ENCODE measurements around the gene RYR1.
"Not testable (repeated sequence)": the region's sequence is repeated elsewhere in the genome, so short reads cannot be mapped to it uniquely, and the experiment has no call there.

Gene RYR1

GRCh38 chr19:38400361-38400760 lies 33.1 kb upstream of the RYR1 start:
- DNase-seq, result no peak

GRCh38 chr19:38401148-38401547 lies 32.3 kb upstream of the RYR1 start:
- DNase-seq, result no peak

- DNase-seq, result no peak
Observed at GRCh38 chr19:38402623-38402966, 30.9 kb upstream of the RYR1 start.

GRCh38 chr19:38402967-38403674 lies 30.4 kb upstream of the RYR1 start, which contains the start of gene FAM98C:
FAM98C (plus strand) TSS chr19:38403093; CDS start chr19:38403154, 61 bp downstream.
- peak; percentile 96 for DNase-seq

GRCh38 chr19:38404858-38405257 lies 28.6 kb upstream of the RYR1 start:
- DNase-seq, result no peak

- DNase-seq, result no peak
Observed at GRCh38 chr19:38405276-38405675, 28.2 kb upstream of the RYR1 start.

GRCh38 chr19:38409631-38410133 lies 23.8 kb upstream of the RYR1 start:
- peak; percentile 75 for DNase-seq

GRCh38 chr19:38410407-38410806 lies 23.1 kb upstream of the RYR1 start:
- not testable (repeated sequence) for DNase-seq

GRCh38 chr19:38411041-38411712 lies 22.3 kb upstream of the RYR1 start:
- no peak for DNase-seq

GRCh38 chr19:38411898-38412297 lies 21.6 kb upstream of the RYR1 start:
- DNase-seq, result not testable (repeated sequence)

- DNase-seq, result no peak
Observed at GRCh38 chr19:38412491-38412890, 21.0 kb upstream of the RYR1 start.

- no peak for DNase-seq
Observed at GRCh38 chr19:38412961-38413360, 20.5 kb upstream of the RYR1 start.

GRCh38 chr19:38413416-38413815 lies 20.1 kb upstream of the RYR1 start:
- no peak for DNase-seq

GRCh38 chr19:38417146-38417543 lies 16.3 kb upstream of the RYR1 start:
- DNase-seq, result no peak

GRCh38 chr19:38417544-38418506 lies 15.7 kb upstream of the RYR1 start:
- peak; percentile 49 for DNase-seq

GRCh38 chr19:38420935-38421334 lies 12.6 kb upstream of the RYR1 start:
- DNase-seq, result no peak

- no peak for DNase-seq
Observed at GRCh38 chr19:38421856-38422255, 11.6 kb upstream of the RYR1 start.

- no peak for DNase-seq
Observed at GRCh38 chr19:38422438-38422837, 11.1 kb upstream of the RYR1 start.

GRCh38 chr19:38424272-38424671 lies 9.2 kb upstream of the RYR1 start:
- DNase-seq, result no peak

GRCh38 chr19:38425222-38425809 lies 8.2 kb upstream of the RYR1 start:
- no peak for DNase-seq

- DNase-seq, result no peak
Observed at GRCh38 chr19:38425810-38426466, 7.6 kb upstream of the RYR1 start, which contains the start of gene RASGRP4. RASGRP4 (minus strand) TSS chr19:38426219; CDS start chr19:38426091, 128 bp downstream.

- DNase-seq, result not testable (repeated sequence)
Observed at GRCh38 chr19:38427035-38427677, 6.3 kb upstream of the RYR1 start.
